Measurements from ENCODE around the gene MEI1. TPM values are rescaled to one million over a fixed set of nuclear protein-coding genes. Genes with fewer than 3 reads are reported as not detected.

The MEI1 gene
- total RNA-seq, 4 donors from 2014 or later, result 0.07 to 0.81 (median 0.50) TPM; not detected in 1

DNA sequence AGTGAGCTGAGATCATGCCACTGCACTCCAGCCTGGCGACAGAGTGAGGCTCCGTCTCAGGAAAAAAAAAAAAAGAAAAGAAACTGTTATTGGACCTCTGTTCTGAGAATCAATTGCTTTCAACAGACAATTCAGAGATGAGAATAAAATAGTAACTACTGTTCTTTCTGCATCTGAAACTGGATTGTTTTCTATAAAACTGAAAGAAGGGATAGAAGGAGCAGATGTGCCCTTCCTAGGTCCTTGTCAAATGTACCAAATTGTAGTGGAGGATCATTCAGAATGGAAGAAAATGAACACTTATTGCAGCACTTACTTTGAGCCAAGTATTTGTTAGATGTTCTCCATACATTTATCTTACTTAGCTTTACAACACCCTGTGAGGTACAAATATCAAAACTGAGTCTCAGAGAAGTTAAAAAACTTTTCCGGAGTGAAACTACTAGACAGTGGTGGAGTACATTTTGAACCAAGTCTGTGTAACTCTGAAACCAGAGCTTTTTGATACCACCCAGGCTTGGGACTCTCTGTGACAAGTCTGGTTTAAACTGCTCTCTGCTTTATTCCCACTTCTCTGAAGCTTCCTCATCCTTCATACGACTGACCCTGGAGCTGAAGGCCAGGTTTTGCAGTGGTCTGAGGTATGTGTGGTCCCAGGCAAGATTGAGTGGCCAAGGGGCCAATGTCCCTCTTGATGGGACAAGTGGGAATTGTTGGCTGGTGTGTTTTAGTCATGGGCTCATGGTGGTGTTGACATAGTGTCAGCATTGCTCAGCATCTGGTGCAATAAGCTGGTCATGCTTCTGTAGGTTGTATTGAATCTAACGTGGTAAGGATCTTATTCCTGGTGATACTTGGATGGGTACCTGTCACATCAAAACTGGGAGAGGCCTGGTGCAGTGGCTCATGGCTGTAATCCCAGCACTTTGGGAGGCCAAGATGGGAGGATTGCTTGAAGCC, 53.0 kb downstream of the MEI1 start:
- WGBS, 2 donors (ENCODE audit: low coverage in 1 of 2), result 64 to 72% methylated on average over 2 to 3 of the region's 5 CpGs
- H3K4me3 ChIP-seq, result no peak overlapping the region
- no peak overlapping the region for H3K27ac ChIP-seq
- ATAC-seq, result no peak
- no peaks in the 10 kb centered on the region for H3K4me1 ChIP-seq
- H3K9me3 ChIP-seq, result no peaks in the 10 kb centered on the region
- H3K36me3 ChIP-seq, result no peaks in the 10 kb centered on the region
- TF ChIP-seq, protein P1, sequence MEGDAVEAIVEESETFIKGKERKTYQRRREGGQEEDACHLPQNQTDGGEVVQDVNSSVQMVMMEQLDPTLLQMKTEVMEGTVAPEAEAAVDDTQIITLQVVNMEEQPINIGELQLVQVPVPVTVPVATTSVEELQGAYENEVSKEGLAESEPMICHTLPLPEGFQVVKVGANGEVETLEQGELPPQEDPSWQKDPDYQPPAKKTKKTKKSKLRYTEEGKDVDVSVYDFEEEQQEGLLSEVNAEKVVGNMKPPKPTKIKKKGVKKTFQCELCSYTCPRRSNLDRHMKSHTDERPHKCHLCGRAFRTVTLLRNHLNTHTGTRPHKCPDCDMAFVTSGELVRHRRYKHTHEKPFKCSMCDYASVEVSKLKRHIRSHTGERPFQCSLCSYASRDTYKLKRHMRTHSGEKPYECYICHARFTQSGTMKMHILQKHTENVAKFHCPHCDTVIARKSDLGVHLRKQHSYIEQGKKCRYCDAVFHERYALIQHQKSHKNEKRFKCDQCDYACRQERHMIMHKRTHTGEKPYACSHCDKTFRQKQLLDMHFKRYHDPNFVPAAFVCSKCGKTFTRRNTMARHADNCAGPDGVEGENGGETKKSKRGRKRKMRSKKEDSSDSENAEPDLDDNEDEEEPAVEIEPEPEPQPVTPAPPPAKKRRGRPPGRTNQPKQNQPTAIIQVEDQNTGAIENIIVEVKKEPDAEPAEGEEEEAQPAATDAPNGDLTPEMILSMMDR (IDR thresholded peaks at IDR 0.05), result no peak
- TF ChIP-seq EP300 (IDR thresholded peaks at IDR 0.05) (no peak), POLR2AphosphoS5 (IDR thresholded peaks at IDR 0.05) (no peak), POLR2A (IDR thresholded peaks at IDR 0.05) (no peak)
- H3K27me3 ChIP-seq, result peaks cover 11% of the 10 kb centered on the region

DNA sequence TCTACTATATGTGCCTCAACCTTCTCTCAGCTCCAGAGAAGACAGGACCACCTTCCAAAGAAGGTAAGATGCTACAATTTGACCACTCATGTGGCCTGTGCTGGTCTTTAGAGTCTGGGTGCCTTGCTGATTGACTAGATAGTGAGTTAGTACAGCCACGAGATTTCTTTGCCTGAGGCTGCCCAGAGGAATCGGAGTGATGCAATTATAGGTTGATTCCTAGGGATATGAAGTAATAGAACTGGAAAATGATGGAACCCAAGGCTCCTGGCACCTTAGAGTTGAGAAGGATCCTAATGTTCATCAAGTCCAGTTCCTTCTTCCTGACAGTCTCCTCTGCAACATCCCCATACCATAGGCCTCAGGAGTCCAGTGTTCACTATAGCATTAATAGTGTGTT, 54.7 kb downstream of the MEI1 start:
- H3K27ac ChIP-seq, result no peak overlapping the region
- H3K36me3 ChIP-seq, result no peaks in the 10 kb centered on the region
- 0 to 44% methylated on average over 1 to 2 of the region's 2 CpGs for WGBS, 2 donors (ENCODE audit: low coverage in 1 of 2)
- no peak overlapping the region for H3K4me3 ChIP-seq
- H3K4me1 ChIP-seq, result no peaks in the 10 kb centered on the region
- no peaks in the 10 kb centered on the region for H3K9me3 ChIP-seq
- TF ChIP-seq POLR2A (IDR thresholded peaks at IDR 0.05), result no peak
- TF ChIP-seq EP300 (IDR thresholded peaks at IDR 0.05), result no peak
- TF ChIP-seq, protein P1 (IDR thresholded peaks at IDR 0.05), result no peak
- TF ChIP-seq POLR2AphosphoS5 (IDR thresholded peaks at IDR 0.05), result no peak
- H3K27me3 ChIP-seq, result peaks cover 11% of the 10 kb centered on the region
- no peak for ATAC-seq

DNA sequence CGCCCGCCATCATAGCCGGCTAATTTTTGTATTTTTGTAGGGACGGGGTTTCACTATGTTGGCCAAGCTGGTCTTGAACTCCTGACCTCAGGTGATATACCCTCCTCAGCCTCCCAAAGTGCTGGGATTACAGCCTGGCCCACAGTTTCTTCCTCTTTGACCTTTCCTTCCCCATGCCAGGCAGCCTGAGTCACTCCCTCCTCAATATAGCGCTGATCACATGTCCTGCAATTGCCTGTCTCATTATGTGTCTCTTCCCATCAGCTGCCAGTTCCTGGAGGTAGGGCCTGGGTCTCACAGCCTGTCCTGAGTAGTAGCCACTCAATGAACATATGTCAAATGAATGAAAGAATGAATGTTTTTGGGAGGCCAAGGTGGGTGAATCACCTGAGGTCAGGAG, 58.2 kb downstream of the MEI1 start:
- TF ChIP-seq EP300 (IDR thresholded peaks at IDR 0.05), result no peak
- TF ChIP-seq POLR2AphosphoS5 (IDR thresholded peaks at IDR 0.05), result no peak
- TF ChIP-seq, protein P1 (IDR thresholded peaks at IDR 0.05), result no peak
- TF ChIP-seq POLR2A (IDR thresholded peaks at IDR 0.05), result no peak
- no peaks in the 10 kb centered on the region for H3K36me3 ChIP-seq
- H3K27me3 ChIP-seq, result no peaks in the 10 kb centered on the region
- H3K9me3 ChIP-seq, result no peaks in the 10 kb centered on the region
- no peaks in the 10 kb centered on the region for H3K4me1 ChIP-seq
- no peak overlapping the region for H3K27ac ChIP-seq
- 97 to 100% methylated on average over 4 of the region's 5 CpGs for WGBS, 2 donors (ENCODE audit: low coverage in 1 of 2)
- no peak for ATAC-seq
- no peak overlapping the region for H3K4me3 ChIP-seq

GRCh38 chr22:41758231-41758630, 58.9 kb downstream of the MEI1 start:
- Histone ChIP-seq H3K4me1 (no peaks in the 10 kb centered on the region), H3K36me3 (no peaks in the 10 kb centered on the region), H3K4me3 (no peak overlapping the region), H3K27me3 (no peaks in the 10 kb centered on the region), H3K9me3 (no peaks in the 10 kb centered on the region), H3K27ac (no peak overlapping the region)
- TF ChIP-seq POLR2A (IDR thresholded peaks at IDR 0.05), result no peak
- no peak for TF ChIP-seq POLR2AphosphoS5 (IDR thresholded peaks at IDR 0.05)
- TF ChIP-seq, protein P1 (IDR thresholded peaks at IDR 0.05), result no peak
- TF ChIP-seq EP300 (IDR thresholded peaks at IDR 0.05), result no peak
- WGBS, 2 donors (ENCODE audit: low coverage in 1 of 2), result 50% methylated on average over 1 of the region's 2 CpGs; no CpG with 5 or more reads in 1 of the 2 donors
- ATAC-seq, result no peak
